ENCODE results near the gene CCDC57. TPM values are rescaled to one million over a fixed set of nuclear protein-coding genes. Genes with fewer than 3 reads are reported as not detected.
A peak's percentile ranks its signal among the peaks of the same experiment; 100 is the strongest.

The CCDC57 gene
- total and polyA plus RNA-seq, 2 of the 4 experiments (the other 2 are of a cell fraction): 7.3 to 31.3 TPM

DNA sequence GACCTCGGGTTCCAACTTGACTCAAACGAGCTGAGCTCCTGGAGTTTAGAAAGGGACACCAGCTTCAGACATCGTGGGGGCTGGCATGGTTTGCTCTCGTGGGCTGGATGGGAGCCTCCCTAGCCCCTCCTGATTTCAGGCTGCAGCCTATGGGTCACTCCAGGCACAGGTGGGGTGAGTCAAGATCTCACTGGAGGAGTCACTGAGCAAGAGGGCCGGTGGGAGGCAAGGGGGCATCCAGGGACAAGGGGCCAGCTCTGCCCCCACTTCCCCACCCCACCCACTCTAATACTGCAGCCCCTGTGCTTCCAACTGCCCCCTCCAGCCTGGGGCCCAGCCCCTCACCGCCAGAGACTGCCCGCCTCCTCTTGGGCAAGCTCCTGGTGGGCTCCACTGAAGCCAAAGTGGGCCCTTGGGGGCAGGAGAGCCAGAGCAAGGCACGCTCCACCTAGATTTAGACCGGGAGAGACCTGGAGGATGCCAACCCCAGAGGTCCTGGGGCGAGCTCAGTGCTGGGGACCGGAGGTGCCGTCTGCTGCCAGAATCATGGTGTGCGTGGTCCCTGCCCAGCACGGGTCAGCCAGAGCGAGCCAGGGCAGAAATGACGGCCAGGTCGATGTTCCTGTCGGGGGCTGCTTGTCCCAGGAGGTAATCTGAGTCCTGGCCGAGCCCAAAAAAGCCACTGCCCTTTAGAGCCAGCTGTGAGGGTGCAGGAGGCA, 22.6 kb upstream of the CCDC57 start (continued):
- TF ChIP-seq, protein P1, sequence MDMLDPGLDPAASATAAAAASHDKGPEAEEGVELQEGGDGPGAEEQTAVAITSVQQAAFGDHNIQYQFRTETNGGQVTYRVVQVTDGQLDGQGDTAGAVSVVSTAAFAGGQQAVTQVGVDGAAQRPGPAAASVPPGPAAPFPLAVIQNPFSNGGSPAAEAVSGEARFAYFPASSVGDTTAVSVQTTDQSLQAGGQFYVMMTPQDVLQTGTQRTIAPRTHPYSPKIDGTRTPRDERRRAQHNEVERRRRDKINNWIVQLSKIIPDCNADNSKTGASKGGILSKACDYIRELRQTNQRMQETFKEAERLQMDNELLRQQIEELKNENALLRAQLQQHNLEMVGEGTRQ (IDR thresholded peaks at IDR 0.05; ENCODE audit: low read depth, low read length): no peak

DNA sequence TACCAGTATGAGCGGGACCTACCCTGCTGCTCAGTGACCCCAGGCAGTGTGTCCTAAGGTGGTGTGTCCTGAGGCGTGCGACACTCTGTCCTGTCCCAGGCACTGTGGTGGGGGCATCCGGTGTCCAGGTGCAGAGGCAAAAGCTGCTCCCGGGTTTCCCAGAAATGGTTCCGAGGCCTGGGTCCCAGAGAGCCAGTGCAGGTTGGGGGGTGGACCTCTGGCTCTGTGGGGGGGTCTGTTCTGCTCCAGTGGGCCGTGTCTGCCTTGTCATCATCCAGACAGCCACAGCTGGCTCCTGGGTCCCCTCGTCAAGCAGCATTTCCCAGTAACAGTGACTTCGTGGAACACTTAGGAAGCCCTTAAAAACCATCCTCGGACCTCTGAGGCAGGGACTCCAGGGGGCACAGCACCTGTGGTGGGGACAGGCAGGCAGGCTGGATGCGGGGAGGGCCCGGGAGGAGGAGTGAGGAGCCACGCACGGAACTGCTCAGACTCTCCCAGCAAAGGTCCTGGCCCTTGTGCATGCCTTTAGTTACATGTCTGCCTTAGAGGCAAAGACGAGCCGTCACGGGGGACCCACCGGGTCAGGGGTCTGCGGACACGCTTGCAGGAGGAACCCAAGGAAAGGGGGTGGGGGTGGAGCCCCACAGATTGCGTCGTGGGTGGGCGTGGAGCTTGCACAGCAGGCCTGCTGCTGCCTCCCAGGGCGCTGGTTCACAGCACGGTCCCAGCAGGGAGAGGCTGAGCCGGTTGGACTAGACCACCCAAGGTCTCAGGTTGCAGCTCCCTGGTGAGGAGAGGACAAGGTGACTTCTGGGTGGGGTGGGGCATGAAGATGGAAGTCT, 21.8 kb upstream of the CCDC57 start:
- POLR2A ChIA-PET (ENCODE audit: unreplicated experiment): interaction anchor here (0.5 kb wide), 2 partner anchors 14 to 59 kb away, joined by 3 read pairs; no protein-coding TSS in a partner anchor
- TF ChIP-seq FOS (IDR thresholded peaks at IDR 0.05; ENCODE audit: low read depth, low read length): no peak
- no peak for TF ChIP-seq MXI1 (IDR thresholded peaks at IDR 0.05; ENCODE audit: borderline replicate concordance, low read depth, low read length)
- TF ChIP-seq MAFK (IDR thresholded peaks at IDR 0.05; ENCODE audit: low read depth, low read length): no peak
- no peak for TF ChIP-seq NFE2L2 (IDR thresholded peaks at IDR 0.05; ENCODE audit: low read depth, low read length)
- TF ChIP-seq RFX5 (IDR thresholded peaks at IDR 0.05; ENCODE audit: low read depth, low read length): no peak
- TF ChIP-seq SMC3 (IDR thresholded peaks at IDR 0.05; ENCODE audit: low read depth, low read length): no peak
- no peak for TF ChIP-seq RAD21 (IDR thresholded peaks at IDR 0.05; ENCODE audit: low read length)
- no peak for TF ChIP-seq CHD1 (IDR thresholded peaks at IDR 0.05; ENCODE audit: low read depth, low read length)
- no peak for TF ChIP-seq CEBPB (IDR thresholded peaks at IDR 0.05; ENCODE audit: low read depth, low read length)
- TF ChIP-seq CTCF (conservative IDR thresholded peaks at IDR 0.05; ENCODE audit: low read depth, low read length): no peak
- TF ChIP-seq RCOR1 (IDR thresholded peaks at IDR 0.05; ENCODE audit: insufficient replicate concordance, low read length): no peak

More for the DNA sequence above, 21.8 kb upstream of the CCDC57 start:
- Histone ChIP-seq H3K4me1 (ENCODE audit: control insufficient read depth, insufficient read depth, low read length) (peaks cover 46% of the 10 kb centered on the region), H4K20me1 (ENCODE audit: insufficient read depth, low read length) (peaks cover 100% of the 10 kb centered on the region), H3K9me3 (ENCODE audit: control insufficient read depth, insufficient read depth, low read length) (no peaks in the 10 kb centered on the region), H2BK120ac (ENCODE audit: low read depth, low read length) (no peak overlapping the region), H2AK5ac (ENCODE audit: low read depth, low read length) (0 out of 2 replicates have a peak overlapping the region, but pooled peaks have one; percentile 1), H3K4ac (ENCODE audit: low read depth, low read length) (no peak overlapping the region), H3K27ac (ENCODE audit: insufficient read depth, low read length) (peak overlapping the region; percentile 31; the same call in 1 of the 2 replicates), H2AK9ac (replicated peaks; ENCODE audit: low read depth, low read length, poor library complexity) (peak overlapping the region; percentile 96), H3K79me1 (ENCODE audit: low read depth in 1 of 2, low read length in 2 of 2) (peaks cover 5 to 68% of the 10 kb centered on the region in 2 experiments; a peak in 3 of 4 replicates), H2BK20ac (ENCODE audit: low read depth, low read length) (no peak overlapping the region), H4K8ac (ENCODE audit: low read depth in 2 of 2, low read length in 2 of 2) (peak overlapping the region in 1 of 2 experiments; percentile 3; a peak in 1 of 4 replicates), H4K91ac (ENCODE audit: insufficient read depth, low read depth, low read length) (no peak overlapping the region), H3K4me3 (ENCODE audit: insufficient read depth, low read depth, low read length) (no peak overlapping the region), H3K14ac (replicated peaks; ENCODE audit: low read depth, low read length) (no peak overlapping the region), H3K36me3 (ENCODE audit: control insufficient read depth, insufficient read depth, low read length) (peaks cover 53% of the 10 kb centered on the region), H3K23ac (ENCODE audit: low read depth, low read length) (peak overlapping the region; percentile 66), H4K5ac (ENCODE audit: low read depth, low read length) (no peak overlapping the region), H3K9ac (ENCODE audit: low read depth, low read length) (0 out of 2 replicates have a peak overlapping the region, but pooled peaks have one; percentile 20), H2AFZ (replicated peaks; ENCODE audit: low read length, poor library complexity) (peak overlapping the region; percentile 39), H3K4me2 (ENCODE audit: low read depth, low read length) (peak overlapping the region; percentile 12; the same call in 1 of the 2 replicates), H3K18ac (ENCODE audit: low read depth, low read length) (no peak overlapping the region), H3K9me1 (ENCODE audit: insufficient read depth, low read length) (no peaks in the 10 kb centered on the region), H2BK15ac (ENCODE audit: low read depth, low read length) (no peak overlapping the region), H3K56ac (ENCODE audit: extremely low read depth, insufficient read depth, low read length) (no peak overlapping the region), H3K27me3 (ENCODE audit: control insufficient read depth, insufficient read depth, low read length) (no peaks in the 10 kb centered on the region), H2BK5ac (ENCODE audit: low read depth, low read length, poor library complexity, severe bottlenecking) (no peak overlapping the region)
- BruUV-seq (replicated peaks): no TSS peak
- intact Hi-C loops (cut with micrococcal nuclease): no loop called here
- dilution Hi-C loops (cut with HindIII; ENCODE audit: low sequenced_read_pairs, unreplicated experiment): no loop called here
- CTCF ChIA-PET: no interaction called here
- DNase-seq (no peak), ATAC-seq (ENCODE audit: low read depth) (no peak)
- 52% methylated on average over 11 of the region's 26 CpGs; no CpG with 5 or more reads in 1 of the 2 experiments for WGBS, 2 experiments (ENCODE audit: extremely low coverage in 2 of 2, insufficient read length in 1 of 2)
- in situ Hi-C loops (cut with MboI; ENCODE audit: low sequenced_read_pairs): no loop called here

Measured in IMR-90 (cell line).